HepG2 (cell line): ENCODE results near the gene CFAP45. TPM values are rescaled to one million over a fixed set of nuclear protein-coding genes. Genes with fewer than 3 reads are reported as not detected.

Experiments used
- ATAC-seq: fragments of 200-7000 bp; cut with Tn5 transposase; 3 replicates; pipeline ENCODE4 v1.9.1; 2020; ENCODE audit warnings: mild to moderate bottlenecking, moderate library complexity
- BruUV-seq: library from RNA; stranded (reverse); fragments of 400-500 nt; replicated peaks from 2 replicates; lab custom pipeline; 2021; lab: Mats Ljungman, UMichigan
- CTCF ChIA-PET: fragments of 300-600 bp; formaldehyde crosslinking; extraction: SDS; loops from one replicate; lab custom pipeline; 2021; ENCODE audit warnings: low total read pairs, inconsistent platforms, low intra/inter-chr PET ratio; lab: Yijun Ruan, JAX
- POLR2A ChIA-PET: fragments of 350-600 bp; sonication (Branson Sonifier 250); formaldehyde crosslinking; loops from one replicate; lab custom pipeline; 2020; ENCODE audit warnings: antibody characterized with exemption, inconsistent platforms; lab: Yijun Ruan, JAX
- DNase-seq: peaks from one replicate; pipeline ENCODE4 v3.0.0-alpha.2; 2015; ENCODE audit warnings: low spot score
- FAIRE-seq: peaks from 3 replicates; lab custom pipeline; 2011; peaks lifted over from hg19 to GRCh38; lab: Jason Lieb, UNC
- H2AFZ ChIP-seq: one replicate; pipeline ENCODE4 v1.6.1; 2011; ENCODE audit warnings: low read length, inconsistent platforms
- H3K27ac ChIP-seq: fragments of 300-600 bp; 3 replicates; pipeline ENCODE4 v1.8.0; 2011; ENCODE audit warnings: mixed run types, mild to moderate bottlenecking, mixed read lengths, low read length, inconsistent platforms; ENCODE audit not compliant: insufficient read depth; ENCODE audit errors: extremely low read length
- H3K27me3 ChIP-seq, 2 experiments: fragments of 200-600 bp in 1 of 2; 2 replicates in 1 of 2; 3 replicates in 1 of 2; pipeline versions ENCODE4 v1.6.0 to v1.8.0; 2011; ENCODE audit warnings: low read length in 2 of 2, mild to moderate bottlenecking in 2 of 2, moderate library complexity in 2 of 2, inconsistent platforms in 1 of 2; ENCODE audit not compliant: insufficient read depth in 2 of 2, control insufficient read depth in 1 of 2
- H3K36me3 ChIP-seq, 2 experiments: fragments of 200-600 bp in 1 of 2; replicated peaks in 1 of 2; 2 replicates in 1 of 2; 3 replicates in 1 of 2; pipeline versions ENCODE4 v1.5.1 to v1.8.0; 2011; ENCODE audit warnings: low read length in 2 of 2, inconsistent platforms in 1 of 2; ENCODE audit not compliant: insufficient read depth in 2 of 2, control insufficient read depth in 1 of 2
- H3K4me1 ChIP-seq: 2 replicates; pipeline ENCODE4 v1.5.1; 2012; ENCODE audit warnings: low read length, inconsistent platforms; ENCODE audit not compliant: insufficient read depth
- H3K4me2 ChIP-seq: 2 replicates; pipeline ENCODE4 v1.6.0; 2011; ENCODE audit warnings: low read depth, low read length, inconsistent platforms
- H3K4me3 ChIP-seq, 3 experiments: fragments of 200-600 bp in 1 of 3; sonication (generic), shearing (Covaris generic) in 1 of 3; replicated peaks in 1 of 3; 2 replicates each; pipeline ENCODE4 v1.5.1; 2011 to 2016; ENCODE audit warnings: low read length in 3 of 3, inconsistent platforms in 2 of 3, low read depth in 2 of 3, mild to moderate bottlenecking in 2 of 3, control low read depth in 1 of 3, mixed read lengths in 1 of 3; ENCODE audit not compliant: insufficient read depth in 1 of 3
- H3K79me2 ChIP-seq: one replicate; pipeline ENCODE4 v1.6.1; 2011; ENCODE audit warnings: low read length, inconsistent platforms; ENCODE audit not compliant: insufficient read depth
- H3K9ac ChIP-seq: 2 replicates; pipeline ENCODE4 v1.6.0; 2011; ENCODE audit warnings: mild to moderate bottlenecking, low read depth, low read length, inconsistent platforms; ENCODE audit not compliant: insufficient read depth
- H3K9me3 ChIP-seq: 2 replicates; pipeline ENCODE4 v1.5.1; 2012; ENCODE audit warnings: mild to moderate bottlenecking, low read length
- H4K20me1 ChIP-seq: 2 replicates; pipeline ENCODE4 v1.6.0; 2011; ENCODE audit warnings: inconsistent platforms, mild to moderate bottlenecking, low read length, moderate library complexity; ENCODE audit not compliant: insufficient read depth
- CHD4 ChIP-seq: fragments of 200-600 bp; sonication (generic); IDR thresholded peaks from 2 replicates; pipeline ENCODE4 v1.7.0; 2017; ENCODE audit warnings: mild to moderate bottlenecking, low read length, borderline replicate concordance
- FOXA3 ChIP-seq: IDR thresholded peaks from 2 replicates; pipeline ENCODE4 v1.6.1; 2016; ENCODE audit warnings: missing genetic modification reagents, missing compliant biosample characterization
- FOXC1 ChIP-seq: sonication (generic); formaldehyde crosslinking; IDR thresholded peaks from 2 replicates; pipeline ENCODE4 v1.8.0; 2022; ENCODE audit warnings: mild to moderate bottlenecking, missing genetic modification reagents, borderline replicate concordance
- HOXA7 ChIP-seq: sonication (generic); formaldehyde crosslinking; IDR thresholded peaks from 2 replicates; pipeline ENCODE4 v1.8.1; 2022; ENCODE audit warnings: mild to moderate bottlenecking, missing genetic modification reagents, moderate library complexity
- JUN ChIP-seq: sonication (generic); formaldehyde crosslinking; IDR thresholded peaks from 2 replicates; pipeline ENCODE4 v1.4.0; 2020; ENCODE audit warnings: mild to moderate bottlenecking, missing genetic modification reagents
- RBFOX2 ChIP-seq: fragments of 200-400 bp; formaldehyde crosslinking; IDR thresholded peaks from 2 replicates; pipeline ENCODE4 v1.6.1; 2017; ENCODE audit warnings: low read depth, mild to moderate bottlenecking, low read length
- REPIN1 ChIP-seq: sonication (generic); formaldehyde crosslinking; IDR thresholded peaks from 2 replicates; pipeline ENCODE4 v1.8.0; 2022; ENCODE audit warnings: missing genetic modification reagents, low read depth, mild to moderate bottlenecking, borderline replicate concordance
- STAT5B ChIP-seq: sonication (generic); formaldehyde crosslinking; IDR thresholded peaks from 2 replicates; pipeline ENCODE4 v1.4.0; 2020; ENCODE audit warnings: missing genetic modification reagents
- TEF ChIP-seq: sonication (generic); formaldehyde crosslinking; IDR thresholded peaks from 2 replicates; pipeline ENCODE4 v1.5.0; 2020; ENCODE audit warnings: missing genetic modification reagents
- ZKSCAN8 ChIP-seq: IDR thresholded peaks from 2 replicates; pipeline ENCODE4 v1.6.1; 2016; ENCODE audit warnings: borderline replicate concordance, missing genetic modification reagents, missing compliant biosample characterization
- ZMYM4 ChIP-seq: sonication (generic); formaldehyde crosslinking; IDR thresholded peaks from 2 replicates; pipeline ENCODE4 v1.8.1; 2023; ENCODE audit warnings: mild to moderate bottlenecking, missing genetic modification reagents
- ZNF121 ChIP-seq: sonication (generic); formaldehyde crosslinking; IDR thresholded peaks from 2 replicates; pipeline ENCODE4 v1.5.0; 2020; ENCODE audit warnings: mild to moderate bottlenecking, missing genetic modification reagents
- ZNF383 ChIP-seq: sonication (generic); formaldehyde crosslinking; IDR thresholded peaks from 2 replicates; pipeline ENCODE4 v1.4.0; 2020; ENCODE audit warnings: missing genetic modification reagents, mild to moderate bottlenecking, borderline replicate concordance
- ZNF431 ChIP-seq: sonication (generic); formaldehyde crosslinking; IDR thresholded peaks from 2 replicates; pipeline ENCODE4 v1.9.0; 2022; ENCODE audit warnings: missing genetic modification reagents, low read depth, mild to moderate bottlenecking, borderline replicate concordance
- ZNF547 ChIP-seq: sonication (generic); formaldehyde crosslinking; IDR thresholded peaks from 2 replicates; pipeline ENCODE4 v1.5.1; 2020; ENCODE audit warnings: mild to moderate bottlenecking, missing genetic modification reagents
- ZNF549 ChIP-seq: sonication (generic); formaldehyde crosslinking; IDR thresholded peaks from 2 replicates; pipeline ENCODE4 v1.5.0; 2020; ENCODE audit warnings: missing genetic modification reagents
- WGBS: methylation state at CpG from one replicate; pipeline ENCODE4 v1.1.6; 2017; ENCODE audit warnings: low lambda C conversion rate; 5-methylcytosine and 5-hydroxymethylcytosine counted together
- in situ Hi-C: cut with HindIII; loops from 2 replicates; pipeline ENCODE4 v1.10.0; 2017; ENCODE audit warnings: low pct_unique_long_range_greater_than_20kb; ENCODE audit not compliant: extremely low pct_ligation_motif_present
- intact Hi-C: fragments of 100-400 bp; cut with micrococcal nuclease; formaldehyde crosslinking; loops from one replicate; pipeline ENCODE4 v1.10.0; 2022; ENCODE audit not compliant: unreplicated experiment
- polyA plus RNA-seq, 8 experiments: library from polyadenylated mRNA; depleted of rRNA in 3 of 8; stranded (reverse) in 7 of 8; unstranded in 1 of 8; fragments of >200 nt; fragmentation: Illumina TruSeq in 4 of 8; extraction: Trizol in 4 of 8; gene quantifications; 2 replicates each; pipeline versions ENCODE4 v1.2.1 to v1.2.3, GENCODE V29; 2011 to 2016; ENCODE audit warnings: low read depth in 4 of 8, missing spikeins in 1 of 8, mixed read lengths in 1 of 8; ENCODE audit not compliant: insufficient read depth in 1 of 8
- total RNA-seq, 5 experiments: library from RNA; depleted of rRNA; stranded (reverse); fragments of >200 nt; fragmentation: Illumina TruSeq; extraction: Trizol; gene quantifications; 2 replicates each; pipeline ENCODE4 v1.2.3, GENCODE V29; 2016; ENCODE audit warnings: low read depth in 1 of 5
- TF ChIP-seq, protein P1 (sequence below): sonication (generic); formaldehyde crosslinking; IDR thresholded peaks from 2 replicates; pipeline ENCODE4 v1.4.0; 2020; ENCODE audit warnings: missing genetic modification reagents, mild to moderate bottlenecking, borderline replicate concordance
- TF ChIP-seq, protein P2 (sequence below): IDR thresholded peaks from 2 replicates; pipeline ENCODE4 v1.6.1; 2018; ENCODE audit warnings: missing genetic modification reagents, mild to moderate bottlenecking, missing compliant biosample characterization
- TF ChIP-seq, protein P3 (sequence below): sonication (generic); formaldehyde crosslinking; IDR thresholded peaks from 2 replicates; pipeline ENCODE4 v1.4.0; 2020; ENCODE audit warnings: missing genetic modification reagents

CFAP45 gene
- total and polyA plus RNA-seq, 2 of the 13 experiments (the other 11 are each of a cell fraction or from before 2014, with no cell fraction given) = not detected

DNA sequence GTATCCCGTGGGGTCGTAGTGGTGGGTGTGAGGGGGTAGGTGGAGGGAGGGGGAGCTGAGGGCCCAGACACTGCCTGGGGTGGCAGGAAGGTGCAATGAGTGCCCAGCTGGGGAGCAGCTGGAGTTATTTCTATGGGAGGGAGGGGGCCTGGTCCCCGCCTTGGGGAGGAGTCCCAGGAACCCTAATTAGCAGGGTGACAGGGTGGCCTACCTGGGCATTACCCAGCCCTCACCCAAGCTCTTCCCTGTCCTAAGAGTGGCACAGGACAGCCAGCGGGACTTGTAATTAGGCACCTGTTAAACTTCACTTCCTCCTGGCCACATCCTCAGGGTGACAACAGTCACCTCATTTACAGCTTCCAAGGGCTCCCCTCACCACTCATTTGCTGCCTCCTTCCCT, 37.4 kb downstream of the CFAP45 start, which contains the start of gene VSIG8:
Gene VSIG8 (minus strand): TSS at position 101 of the 400 bp plus-strand sequence. CDS start 136 bp downstream, outside the sequence.
- no peak for DNase-seq
- no TSS peak for BruUV-seq
- POLR2A ChIA-PET = no interaction called here

More for the DNA sequence above, 37.4 kb downstream of the CFAP45 start, which contains the start of gene VSIG8:
- TF ChIP-seq ZNF383 (CRISPR knock-in tag) (no peak), FOXC1 (CRISPR knock-in tag) (no peak), ZNF549 (no peak), TEF (CRISPR knock-in tag) (no peak), ZNF121 (CRISPR knock-in tag) (no peak), ZKSCAN8 (CRISPR knock-in tag) (no peak), CHD4 (no peak), REPIN1 (no peak), STAT5B (no peak), ZMYM4 (CRISPR knock-in tag) (no peak), JUN (CRISPR knock-in tag) (no peak), HOXA7 (no peak), FOXA3 (no peak), RBFOX2 (no peak), ZNF547 (CRISPR knock-in tag) (no peak), ZNF431 (no peak)
- TF ChIP-seq, protein P1, sequence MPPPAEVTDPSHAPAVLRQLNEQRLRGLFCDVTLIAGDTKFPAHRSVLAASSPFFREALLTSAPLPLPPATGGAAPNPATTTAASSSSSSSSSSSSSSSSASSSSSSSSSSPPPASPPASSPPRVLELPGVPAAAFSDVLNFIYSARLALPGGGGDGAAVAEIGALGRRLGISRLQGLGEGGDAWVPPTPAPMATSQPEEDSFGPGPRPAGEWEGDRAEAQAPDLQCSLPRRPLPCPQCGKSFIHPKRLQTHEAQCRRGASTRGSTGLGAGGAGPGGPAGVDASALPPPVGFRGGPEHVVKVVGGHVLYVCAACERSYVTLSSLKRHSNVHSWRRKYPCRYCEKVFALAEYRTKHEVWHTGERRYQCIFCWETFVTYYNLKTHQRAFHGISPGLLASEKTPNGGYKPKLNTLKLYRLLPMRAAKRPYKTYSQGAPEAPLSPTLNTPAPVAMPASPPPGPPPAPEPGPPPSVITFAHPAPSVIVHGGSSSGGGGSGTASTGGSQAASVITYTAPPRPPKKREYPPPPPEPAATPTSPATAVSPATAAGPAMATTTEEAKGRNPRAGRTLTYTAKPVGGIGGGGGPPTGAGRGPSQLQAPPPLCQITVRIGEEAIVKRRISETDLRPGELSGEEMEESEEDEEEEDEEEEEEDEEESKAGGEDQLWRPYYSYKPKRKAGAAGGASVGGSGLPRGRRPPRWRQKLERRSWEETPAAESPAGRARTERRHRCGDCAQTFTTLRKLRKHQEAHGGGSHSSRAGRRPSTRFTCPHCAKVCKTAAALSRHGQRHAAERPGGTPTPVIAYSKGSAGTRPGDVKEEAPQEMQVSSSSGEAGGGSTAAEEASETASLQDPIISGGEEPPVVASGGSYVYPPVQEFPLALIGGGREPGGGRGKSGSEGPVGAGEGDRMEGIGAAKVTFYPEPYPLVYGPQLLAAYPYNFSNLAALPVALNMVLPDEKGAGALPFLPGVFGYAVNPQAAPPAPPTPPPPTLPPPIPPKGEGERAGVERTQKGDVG (CRISPR knock-in tag) = no peak
- TF ChIP-seq, protein P2, sequence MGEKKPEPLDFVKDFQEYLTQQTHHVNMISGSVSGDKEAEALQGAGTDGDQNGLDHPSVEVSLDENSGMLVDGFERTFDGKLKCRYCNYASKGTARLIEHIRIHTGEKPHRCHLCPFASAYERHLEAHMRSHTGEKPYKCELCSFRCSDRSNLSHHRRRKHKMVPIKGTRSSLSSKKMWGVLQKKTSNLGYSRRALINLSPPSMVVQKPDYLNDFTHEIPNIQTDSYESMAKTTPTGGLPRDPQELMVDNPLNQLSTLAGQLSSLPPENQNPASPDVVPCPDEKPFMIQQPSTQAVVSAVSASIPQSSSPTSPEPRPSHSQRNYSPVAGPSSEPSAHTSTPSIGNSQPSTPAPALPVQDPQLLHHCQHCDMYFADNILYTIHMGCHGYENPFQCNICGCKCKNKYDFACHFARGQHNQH (CRISPR knock-in tag) = no peak
- TF ChIP-seq, protein P3, sequence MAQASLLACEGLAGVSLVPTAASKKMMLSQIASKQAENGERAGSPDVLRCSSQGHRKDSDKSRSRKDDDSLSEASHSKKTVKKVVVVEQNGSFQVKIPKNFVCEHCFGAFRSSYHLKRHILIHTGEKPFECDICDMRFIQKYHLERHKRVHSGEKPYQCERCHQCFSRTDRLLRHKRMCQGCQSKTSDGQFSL (CRISPR knock-in tag) = no peak
- Histone ChIP-seq H3K79me2 (no peaks in the 10 kb centered on the region), H3K9me3 (no peaks in the 10 kb centered on the region), H3K27ac (no peak within 1 kb of the TSS), H3K9ac (no peak within 1 kb of the TSS), H3K4me1 (no peaks in the 10 kb centered on the region), H3K27me3 (peaks cover 6 to 28% of the 10 kb centered on the region in 2 experiments; a peak in 3 of 5 replicates), H2AFZ (no peak within 1 kb of the TSS), H3K4me2 (no peak within 1 kb of the TSS), H4K20me1 (no peaks in the 10 kb centered on the region), H3K4me3 (no peak within 1 kb of the TSS), H3K36me3 (no peaks in the 10 kb centered on the region)
- in situ Hi-C loops = no loop called here
- CTCF ChIA-PET = no interaction called here
- ATAC-seq (no peak), FAIRE-seq (no peak)
- WGBS = 5% methylated on average over 4 of the region's 4 CpGs
- intact Hi-C loops = no loop called here
